ENCODE data around the gene VSIG10L.

The VSIG10L gene

DNA sequence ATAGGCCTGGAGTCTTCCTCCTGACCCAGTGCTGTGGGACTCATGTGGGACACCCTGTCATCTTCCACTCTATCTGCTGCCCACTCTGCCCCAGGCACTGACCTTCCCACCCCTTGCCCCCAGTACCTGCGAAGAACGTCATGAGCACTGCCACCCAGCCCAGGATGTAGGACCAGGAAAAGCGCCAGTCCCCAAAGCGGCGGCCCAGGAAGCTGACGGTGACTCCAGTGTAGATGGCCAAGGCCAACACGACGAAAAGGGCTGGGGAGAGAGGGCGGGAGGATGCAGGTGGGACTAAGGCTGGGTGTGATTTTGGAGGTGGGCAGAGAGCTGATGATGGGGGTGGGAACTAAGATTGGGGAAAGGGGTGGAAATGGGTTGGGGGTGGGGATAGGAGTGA lies 38.4 kb upstream of the VSIG10L start:
- Histone ChIP-seq H3K4me1 (ENCODE audit: insufficient read depth, low read length, severe bottlenecking) (no peaks in the 10 kb centered on the region), H3K79me2 (ENCODE audit: insufficient read depth, low read length) (no peaks in the 10 kb centered on the region), H2AFZ (ENCODE audit: low read length) (no peak overlapping the region), H3F3A (ENCODE audit: insufficient read depth, low read length) (no peaks in the 10 kb centered on the region), H3K9ac (ENCODE audit: low read length) (no peak overlapping the region), H3K27ac (ENCODE audit: low read depth, low read length, poor library complexity, severe bottlenecking) (no peak overlapping the region), H3K4me2 (ENCODE audit: low read length) (no peak overlapping the region), H4K20me1 (ENCODE audit: insufficient read depth, low read length) (no peaks in the 10 kb centered on the region), H3K9me3 (ENCODE audit: low read length) (no peaks in the 10 kb centered on the region), H3K4me3 (ENCODE audit: low read depth, low read length, poor library complexity, severe bottlenecking) (no peak overlapping the region), H3K27me3 (ENCODE audit: insufficient read depth, low read length) (peaks cover 12% of the 10 kb centered on the region; the same call in 1 of the 2 replicates), H3K36me3 (ENCODE audit: insufficient read depth, low read length) (no peaks in the 10 kb centered on the region; the same call in 1 of the 2 replicates), H3K9me2 (ENCODE audit: low read depth, low read length) (no peaks in the 10 kb centered on the region)
- TF ChIP-seq, protein P1, sequence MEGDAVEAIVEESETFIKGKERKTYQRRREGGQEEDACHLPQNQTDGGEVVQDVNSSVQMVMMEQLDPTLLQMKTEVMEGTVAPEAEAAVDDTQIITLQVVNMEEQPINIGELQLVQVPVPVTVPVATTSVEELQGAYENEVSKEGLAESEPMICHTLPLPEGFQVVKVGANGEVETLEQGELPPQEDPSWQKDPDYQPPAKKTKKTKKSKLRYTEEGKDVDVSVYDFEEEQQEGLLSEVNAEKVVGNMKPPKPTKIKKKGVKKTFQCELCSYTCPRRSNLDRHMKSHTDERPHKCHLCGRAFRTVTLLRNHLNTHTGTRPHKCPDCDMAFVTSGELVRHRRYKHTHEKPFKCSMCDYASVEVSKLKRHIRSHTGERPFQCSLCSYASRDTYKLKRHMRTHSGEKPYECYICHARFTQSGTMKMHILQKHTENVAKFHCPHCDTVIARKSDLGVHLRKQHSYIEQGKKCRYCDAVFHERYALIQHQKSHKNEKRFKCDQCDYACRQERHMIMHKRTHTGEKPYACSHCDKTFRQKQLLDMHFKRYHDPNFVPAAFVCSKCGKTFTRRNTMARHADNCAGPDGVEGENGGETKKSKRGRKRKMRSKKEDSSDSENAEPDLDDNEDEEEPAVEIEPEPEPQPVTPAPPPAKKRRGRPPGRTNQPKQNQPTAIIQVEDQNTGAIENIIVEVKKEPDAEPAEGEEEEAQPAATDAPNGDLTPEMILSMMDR (IDR thresholded peaks at IDR 0.05; ENCODE audit: low read length): no peak
- TF ChIP-seq EZH2 (IDR thresholded peaks at IDR 0.05; ENCODE audit: borderline replicate concordance, low read length): no peak

DNA sequence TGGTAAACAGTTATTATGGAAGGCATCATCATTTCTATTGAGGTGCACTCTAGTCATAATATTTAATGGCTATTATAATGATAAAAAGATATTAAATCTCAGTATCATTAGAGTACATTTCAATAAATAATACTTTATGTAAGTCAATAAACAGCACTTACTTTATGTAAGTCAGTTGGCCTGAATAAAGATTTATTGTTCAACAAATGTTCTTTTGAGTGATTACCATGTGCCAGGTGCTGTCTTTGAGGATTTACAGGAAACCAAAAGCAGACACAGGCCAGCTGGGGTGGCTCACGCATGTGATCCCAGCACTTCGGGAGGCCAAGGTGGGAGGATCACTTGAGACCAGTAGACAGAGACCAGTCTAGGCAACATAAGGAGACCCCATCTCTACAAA lies 35.5 kb upstream of the VSIG10L start:
- Histone ChIP-seq H3F3A (ENCODE audit: insufficient read depth, low read length) (no peaks in the 10 kb centered on the region), H3K4me2 (ENCODE audit: low read length) (no peak overlapping the region), H2AFZ (ENCODE audit: low read length) (no peak overlapping the region), H4K20me1 (ENCODE audit: insufficient read depth, low read length) (no peaks in the 10 kb centered on the region), H3K27ac (ENCODE audit: low read depth, low read length, poor library complexity, severe bottlenecking) (no peak overlapping the region), H3K79me2 (ENCODE audit: insufficient read depth, low read length) (no peaks in the 10 kb centered on the region), H3K9me3 (ENCODE audit: low read length) (no peaks in the 10 kb centered on the region), H3K4me3 (ENCODE audit: low read depth, low read length, poor library complexity, severe bottlenecking) (no peak overlapping the region), H3K4me1 (ENCODE audit: insufficient read depth, low read length, severe bottlenecking) (no peaks in the 10 kb centered on the region), H3K27me3 (ENCODE audit: insufficient read depth, low read length) (peaks cover 15% of the 10 kb centered on the region; the same call in 1 of the 2 replicates), H3K9me2 (ENCODE audit: low read depth, low read length) (no peaks in the 10 kb centered on the region), H3K36me3 (ENCODE audit: insufficient read depth, low read length) (no peaks in the 10 kb centered on the region; the same call in 1 of the 2 replicates), H3K9ac (ENCODE audit: low read length) (no peak overlapping the region)
- TF ChIP-seq, protein P1 (IDR thresholded peaks at IDR 0.05; ENCODE audit: low read length): no peak
- no peak for TF ChIP-seq EZH2 (IDR thresholded peaks at IDR 0.05; ENCODE audit: borderline replicate concordance, low read length)

DNA sequence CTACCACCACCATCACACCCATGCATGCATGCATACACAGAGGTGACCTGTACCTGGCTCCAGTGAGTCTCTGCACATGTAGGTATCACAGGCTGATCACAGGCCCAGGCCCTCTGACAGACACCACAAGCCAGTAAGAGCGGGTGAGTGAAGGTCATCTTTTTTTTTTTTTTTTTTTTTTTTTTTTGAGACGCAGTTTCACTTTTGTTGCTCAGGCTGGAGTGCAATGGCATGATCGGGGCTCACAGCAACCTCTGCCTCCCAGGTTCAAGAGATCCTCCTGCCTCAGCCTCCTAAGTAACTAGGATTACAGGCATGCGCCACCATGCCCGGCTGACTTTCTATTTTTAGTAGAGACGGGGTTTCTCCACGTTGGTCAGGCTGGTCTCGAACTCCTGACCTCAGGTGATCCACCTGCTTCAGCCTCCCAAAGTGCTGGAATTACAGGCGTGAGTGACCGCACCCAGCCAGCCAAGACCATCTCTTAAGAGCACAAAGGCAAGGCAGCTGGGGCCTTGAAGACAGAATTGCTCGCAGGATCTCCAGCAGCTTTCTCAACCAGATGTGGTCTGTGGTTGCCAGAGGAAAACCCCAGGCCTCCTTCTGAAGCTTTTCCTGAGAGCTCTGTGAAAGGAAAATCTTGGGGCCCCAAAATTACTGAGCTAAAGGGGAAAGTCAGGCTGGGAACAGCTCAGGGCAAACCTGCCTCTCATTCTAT lies 33.7 kb upstream of the VSIG10L start:
- no peaks in the 10 kb centered on the region for H3K9me3 ChIP-seq (ENCODE audit: low read length)
- no peaks in the 10 kb centered on the region for H3K79me2 ChIP-seq (ENCODE audit: insufficient read depth, low read length)
- no peak for TF ChIP-seq EZH2 (IDR thresholded peaks at IDR 0.05; ENCODE audit: borderline replicate concordance, low read length)
- TF ChIP-seq, protein P1 (IDR thresholded peaks at IDR 0.05; ENCODE audit: low read length): no peak
- H3K36me3 ChIP-seq (ENCODE audit: insufficient read depth, low read length): no peaks in the 10 kb centered on the region; the same call in 1 of the 2 replicates
- no peak overlapping the region for H3K9ac ChIP-seq (ENCODE audit: low read length)
- no peaks in the 10 kb centered on the region for H4K20me1 ChIP-seq (ENCODE audit: insufficient read depth, low read length)
- no peaks in the 10 kb centered on the region for H3K9me2 ChIP-seq (ENCODE audit: low read depth, low read length)
- H3K4me3 ChIP-seq (ENCODE audit: low read depth, low read length, poor library complexity, severe bottlenecking): no peak overlapping the region
- peaks cover 9% of the 10 kb centered on the region; the same call in 1 of the 2 replicates for H3K27me3 ChIP-seq (ENCODE audit: insufficient read depth, low read length)
- H3F3A ChIP-seq (ENCODE audit: insufficient read depth, low read length): no peaks in the 10 kb centered on the region
- H3K27ac ChIP-seq (ENCODE audit: low read depth, low read length, poor library complexity, severe bottlenecking): no peak overlapping the region
- H3K4me1 ChIP-seq (ENCODE audit: insufficient read depth, low read length, severe bottlenecking): no peaks in the 10 kb centered on the region
- no peak overlapping the region for H3K4me2 ChIP-seq (ENCODE audit: low read length)
- no peak overlapping the region for H2AFZ ChIP-seq (ENCODE audit: low read length)

Data from OCI-LY1 (cell line).